Loucy (cell line): ENCODE measurements around the gene PALLD.

ENCODE experiments used
- CTCF ChIP-seq: fragments of 200-600 bp; sonication (generic); conservative IDR thresholded peaks from 2 replicates; pipeline ENCODE4 v1.5.1; 2014; ENCODE audit warnings: mild to moderate bottlenecking, antibody characterized with exemption, low read length
- EZH2phosphoT487 ChIP-seq: fragments of 200-600 bp; IDR thresholded peaks from 2 replicates; pipeline ENCODE4 v1.6.1; 2018; ENCODE audit warnings: antibody characterized with exemption, mild to moderate bottlenecking, moderate library complexity, borderline replicate concordance

DNA sequence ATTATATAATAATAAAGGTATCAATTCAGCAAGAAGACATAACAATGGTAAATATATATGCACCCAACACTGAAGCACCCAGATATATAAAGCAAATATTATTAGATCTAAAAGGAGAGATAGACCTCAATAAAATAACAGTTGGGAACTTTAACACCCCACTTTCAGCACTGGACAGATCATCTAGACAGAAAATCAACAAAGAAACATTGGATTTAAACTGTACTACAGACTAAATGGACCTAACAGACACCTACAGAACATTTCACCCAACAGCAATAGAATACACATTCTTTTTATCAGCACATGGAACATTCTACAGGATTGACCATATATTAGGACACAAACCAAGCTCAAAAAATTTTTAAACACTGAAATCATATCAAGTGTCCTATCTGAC lies 436.6 kb downstream of the PALLD start:
- TF ChIP-seq CTCF (no peak), EZH2phosphoT487 (no peak)
